Measurements from ENCODE around the gene PROSER3. TPM values are rescaled to one million over a fixed set of nuclear protein-coding genes. Genes with fewer than 3 reads are reported as not detected.

Gene PROSER3
- polyA plus RNA-seq, 1 donor from 2014 or later = 1.2 TPM

- H3K4me3 ChIP-seq (ENCODE audit: low read length) = no peak overlapping the region
- TF ChIP-seq SMC3 (conservative IDR thresholded peaks at IDR 0.05; ENCODE audit: poor library complexity) = no peak
- TF ChIP-seq TAF1 (IDR thresholded peaks at IDR 0.05; ENCODE audit: low read depth) = no peak
- no peak for TF ChIP-seq POLR2AphosphoS5 (IDR thresholded peaks at IDR 0.05)
- no peak for TF ChIP-seq EZH2 (IDR thresholded peaks at IDR 0.05; ENCODE audit: borderline replicate concordance, insufficient read depth, low read length, poor library complexity, severe bottlenecking)
- TF ChIP-seq, protein P1, sequence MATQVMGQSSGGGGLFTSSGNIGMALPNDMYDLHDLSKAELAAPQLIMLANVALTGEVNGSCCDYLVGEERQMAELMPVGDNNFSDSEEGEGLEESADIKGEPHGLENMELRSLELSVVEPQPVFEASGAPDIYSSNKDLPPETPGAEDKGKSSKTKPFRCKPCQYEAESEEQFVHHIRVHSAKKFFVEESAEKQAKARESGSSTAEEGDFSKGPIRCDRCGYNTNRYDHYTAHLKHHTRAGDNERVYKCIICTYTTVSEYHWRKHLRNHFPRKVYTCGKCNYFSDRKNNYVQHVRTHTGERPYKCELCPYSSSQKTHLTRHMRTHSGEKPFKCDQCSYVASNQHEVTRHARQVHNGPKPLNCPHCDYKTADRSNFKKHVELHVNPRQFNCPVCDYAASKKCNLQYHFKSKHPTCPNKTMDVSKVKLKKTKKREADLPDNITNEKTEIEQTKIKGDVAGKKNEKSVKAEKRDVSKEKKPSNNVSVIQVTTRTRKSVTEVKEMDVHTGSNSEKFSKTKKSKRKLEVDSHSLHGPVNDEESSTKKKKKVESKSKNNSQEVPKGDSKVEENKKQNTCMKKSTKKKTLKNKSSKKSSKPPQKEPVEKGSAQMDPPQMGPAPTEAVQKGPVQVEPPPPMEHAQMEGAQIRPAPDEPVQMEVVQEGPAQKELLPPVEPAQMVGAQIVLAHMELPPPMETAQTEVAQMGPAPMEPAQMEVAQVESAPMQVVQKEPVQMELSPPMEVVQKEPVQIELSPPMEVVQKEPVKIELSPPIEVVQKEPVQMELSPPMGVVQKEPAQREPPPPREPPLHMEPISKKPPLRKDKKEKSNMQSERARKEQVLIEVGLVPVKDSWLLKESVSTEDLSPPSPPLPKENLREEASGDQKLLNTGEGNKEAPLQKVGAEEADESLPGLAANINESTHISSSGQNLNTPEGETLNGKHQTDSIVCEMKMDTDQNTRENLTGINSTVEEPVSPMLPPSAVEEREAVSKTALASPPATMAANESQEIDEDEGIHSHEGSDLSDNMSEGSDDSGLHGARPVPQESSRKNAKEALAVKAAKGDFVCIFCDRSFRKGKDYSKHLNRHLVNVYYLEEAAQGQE (IDR thresholded peaks at IDR 0.05; ENCODE audit: borderline replicate concordance) = no peak
- TF ChIP-seq, protein P2, sequence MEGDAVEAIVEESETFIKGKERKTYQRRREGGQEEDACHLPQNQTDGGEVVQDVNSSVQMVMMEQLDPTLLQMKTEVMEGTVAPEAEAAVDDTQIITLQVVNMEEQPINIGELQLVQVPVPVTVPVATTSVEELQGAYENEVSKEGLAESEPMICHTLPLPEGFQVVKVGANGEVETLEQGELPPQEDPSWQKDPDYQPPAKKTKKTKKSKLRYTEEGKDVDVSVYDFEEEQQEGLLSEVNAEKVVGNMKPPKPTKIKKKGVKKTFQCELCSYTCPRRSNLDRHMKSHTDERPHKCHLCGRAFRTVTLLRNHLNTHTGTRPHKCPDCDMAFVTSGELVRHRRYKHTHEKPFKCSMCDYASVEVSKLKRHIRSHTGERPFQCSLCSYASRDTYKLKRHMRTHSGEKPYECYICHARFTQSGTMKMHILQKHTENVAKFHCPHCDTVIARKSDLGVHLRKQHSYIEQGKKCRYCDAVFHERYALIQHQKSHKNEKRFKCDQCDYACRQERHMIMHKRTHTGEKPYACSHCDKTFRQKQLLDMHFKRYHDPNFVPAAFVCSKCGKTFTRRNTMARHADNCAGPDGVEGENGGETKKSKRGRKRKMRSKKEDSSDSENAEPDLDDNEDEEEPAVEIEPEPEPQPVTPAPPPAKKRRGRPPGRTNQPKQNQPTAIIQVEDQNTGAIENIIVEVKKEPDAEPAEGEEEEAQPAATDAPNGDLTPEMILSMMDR (IDR thresholded peaks at IDR 0.05; ENCODE audit: poor library complexity, severe bottlenecking) = no peak
- no peak for TF ChIP-seq RAD21 (conservative IDR thresholded peaks at IDR 0.05)
- TF ChIP-seq MXI1 (conservative IDR thresholded peaks at IDR 0.05; ENCODE audit: poor library complexity, severe bottlenecking) = no peak
- no peak for TF ChIP-seq EP300 (conservative IDR thresholded peaks at IDR 0.05; ENCODE audit: poor library complexity, severe bottlenecking)
- no peaks in the 10 kb centered on the region for H3K79me2 ChIP-seq (replicated peaks; ENCODE audit: insufficient read depth, low read length)
- no peaks in the 10 kb centered on the region for H3K9me3 ChIP-seq (ENCODE audit: low read length)
- no peaks in the 10 kb centered on the region for H3K36me3 ChIP-seq (ENCODE audit: insufficient read depth, low read length)
- H3K9me2 ChIP-seq (ENCODE audit: insufficient read depth, low read length) = no peaks in the 10 kb centered on the region
- H3K4me2 ChIP-seq (ENCODE audit: low read length) = no peak overlapping the region
- H3F3A ChIP-seq (ENCODE audit: insufficient read depth, low read length, poor library complexity, severe bottlenecking) = no peaks in the 10 kb centered on the region
- no peaks in the 10 kb centered on the region for H3K27me3 ChIP-seq (ENCODE audit: insufficient read depth, low read depth, low read length)
- H3K27ac ChIP-seq (ENCODE audit: low read length) = no peak overlapping the region
- H3K9ac ChIP-seq (ENCODE audit: low read length) = no peak overlapping the region
- no peaks in the 10 kb centered on the region for H4K20me1 ChIP-seq (ENCODE audit: insufficient read depth)
- H2AFZ ChIP-seq (ENCODE audit: low read depth, low read length) = no peak overlapping the region
Observed at GRCh38 chr19:35785339-35785627, 27.3 kb downstream of the PROSER3 start.

GRCh38 chr19:35786299-35787160, 28.6 kb downstream of the PROSER3 start:
- Histone ChIP-seq H3K79me2 (replicated peaks; ENCODE audit: insufficient read depth, low read length) (no peaks in the 10 kb centered on the region), H3K36me3 (ENCODE audit: insufficient read depth, low read length) (no peaks in the 10 kb centered on the region), H3K27me3 (ENCODE audit: insufficient read depth, low read depth, low read length) (no peaks in the 10 kb centered on the region), H3K4me2 (ENCODE audit: low read length) (no peak overlapping the region), H3K27ac (ENCODE audit: low read length) (no peak overlapping the region), H3F3A (ENCODE audit: insufficient read depth, low read length, poor library complexity, severe bottlenecking) (no peaks in the 10 kb centered on the region), H3K4me3 (ENCODE audit: low read length) (no peak overlapping the region), H3K9me2 (ENCODE audit: insufficient read depth, low read length) (no peaks in the 10 kb centered on the region), H4K20me1 (ENCODE audit: insufficient read depth) (no peaks in the 10 kb centered on the region), H3K9me3 (ENCODE audit: low read length) (no peaks in the 10 kb centered on the region), H3K9ac (ENCODE audit: low read length) (no peak overlapping the region), H2AFZ (ENCODE audit: low read depth, low read length) (no peak overlapping the region)
- TF ChIP-seq MXI1 (conservative IDR thresholded peaks at IDR 0.05; ENCODE audit: poor library complexity, severe bottlenecking) = no peak
- TF ChIP-seq, protein P1 (IDR thresholded peaks at IDR 0.05; ENCODE audit: borderline replicate concordance) = no peak
- TF ChIP-seq EP300 (conservative IDR thresholded peaks at IDR 0.05; ENCODE audit: poor library complexity, severe bottlenecking) = no peak
- TF ChIP-seq SMC3 (conservative IDR thresholded peaks at IDR 0.05; ENCODE audit: poor library complexity) = no peak
- no peak for TF ChIP-seq EZH2 (IDR thresholded peaks at IDR 0.05; ENCODE audit: borderline replicate concordance, insufficient read depth, low read length, poor library complexity, severe bottlenecking)
- TF ChIP-seq POLR2AphosphoS5 (IDR thresholded peaks at IDR 0.05) = no peak
- TF ChIP-seq TAF1 (IDR thresholded peaks at IDR 0.05; ENCODE audit: low read depth) = no peak
- TF ChIP-seq, protein P2 (IDR thresholded peaks at IDR 0.05; ENCODE audit: poor library complexity, severe bottlenecking) = no peak
- TF ChIP-seq RAD21 (conservative IDR thresholded peaks at IDR 0.05) = no peak
